ENCODE results near the gene LTC4S.

DNA sequence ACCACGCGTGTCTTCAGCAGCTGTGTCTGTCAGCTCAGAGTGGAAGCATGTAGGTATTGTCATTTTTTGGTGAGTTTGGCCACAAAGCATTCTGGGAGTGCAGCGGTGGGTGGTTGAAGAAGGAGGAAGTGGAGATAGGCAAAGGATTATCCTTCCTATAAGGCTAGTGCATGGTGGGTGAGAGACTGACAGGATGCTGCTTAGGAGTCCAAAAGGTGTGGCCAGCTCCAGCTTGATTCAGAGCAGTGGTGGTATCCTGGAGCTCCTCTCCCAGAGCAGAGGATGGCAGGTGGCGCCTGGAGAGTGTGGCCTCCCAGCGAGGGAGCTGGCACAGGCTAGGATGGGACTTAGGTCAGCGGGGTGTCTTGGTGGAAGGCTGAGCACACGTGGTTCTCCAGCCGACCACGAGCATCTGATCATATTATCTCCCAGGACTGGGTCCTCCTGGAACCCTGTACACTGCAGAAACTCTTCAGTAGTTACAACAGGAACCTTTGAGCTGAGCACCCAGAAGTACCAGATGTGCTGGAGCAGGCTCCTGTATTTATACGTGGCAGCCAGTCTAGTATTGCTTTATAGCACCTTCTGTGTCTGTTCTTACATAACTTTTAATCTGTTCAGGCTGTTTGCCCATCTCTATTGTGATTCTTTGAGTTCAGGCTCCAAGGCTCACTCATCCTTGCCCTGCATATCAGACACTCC is 31.6 kb upstream of the LTC4S start:
- TF ChIP-seq, protein P1, sequence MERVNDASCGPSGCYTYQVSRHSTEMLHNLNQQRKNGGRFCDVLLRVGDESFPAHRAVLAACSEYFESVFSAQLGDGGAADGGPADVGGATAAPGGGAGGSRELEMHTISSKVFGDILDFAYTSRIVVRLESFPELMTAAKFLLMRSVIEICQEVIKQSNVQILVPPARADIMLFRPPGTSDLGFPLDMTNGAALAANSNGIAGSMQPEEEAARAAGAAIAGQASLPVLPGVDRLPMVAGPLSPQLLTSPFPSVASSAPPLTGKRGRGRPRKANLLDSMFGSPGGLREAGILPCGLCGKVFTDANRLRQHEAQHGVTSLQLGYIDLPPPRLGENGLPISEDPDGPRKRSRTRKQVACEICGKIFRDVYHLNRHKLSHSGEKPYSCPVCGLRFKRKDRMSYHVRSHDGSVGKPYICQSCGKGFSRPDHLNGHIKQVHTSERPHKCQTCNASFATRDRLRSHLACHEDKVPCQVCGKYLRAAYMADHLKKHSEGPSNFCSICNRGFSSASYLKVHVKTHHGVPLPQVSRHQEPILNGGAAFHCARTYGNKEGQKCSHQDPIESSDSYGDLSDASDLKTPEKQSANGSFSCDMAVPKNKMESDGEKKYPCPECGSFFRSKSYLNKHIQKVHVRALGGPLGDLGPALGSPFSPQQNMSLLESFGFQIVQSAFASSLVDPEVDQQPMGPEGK (CRISPR knock-in tag; IDR thresholded peaks at IDR 0.05; ENCODE audit: borderline replicate concordance): no peak
- TF ChIP-seq RARB (CRISPR knock-in tag; IDR thresholded peaks at IDR 0.05) (no peak), ISL1 (CRISPR knock-in tag; IDR thresholded peaks at IDR 0.05) (no peak), ARNTL (CRISPR knock-in tag; IDR thresholded peaks at IDR 0.05; ENCODE audit: borderline replicate concordance, low read depth) (no peak), ZC3H10 (CRISPR knock-in tag; IDR thresholded peaks at IDR 0.05) (no peak), ZFP30 (CRISPR knock-in tag; IDR thresholded peaks at IDR 0.05) (no peak)
- TF ChIP-seq, protein P2, sequence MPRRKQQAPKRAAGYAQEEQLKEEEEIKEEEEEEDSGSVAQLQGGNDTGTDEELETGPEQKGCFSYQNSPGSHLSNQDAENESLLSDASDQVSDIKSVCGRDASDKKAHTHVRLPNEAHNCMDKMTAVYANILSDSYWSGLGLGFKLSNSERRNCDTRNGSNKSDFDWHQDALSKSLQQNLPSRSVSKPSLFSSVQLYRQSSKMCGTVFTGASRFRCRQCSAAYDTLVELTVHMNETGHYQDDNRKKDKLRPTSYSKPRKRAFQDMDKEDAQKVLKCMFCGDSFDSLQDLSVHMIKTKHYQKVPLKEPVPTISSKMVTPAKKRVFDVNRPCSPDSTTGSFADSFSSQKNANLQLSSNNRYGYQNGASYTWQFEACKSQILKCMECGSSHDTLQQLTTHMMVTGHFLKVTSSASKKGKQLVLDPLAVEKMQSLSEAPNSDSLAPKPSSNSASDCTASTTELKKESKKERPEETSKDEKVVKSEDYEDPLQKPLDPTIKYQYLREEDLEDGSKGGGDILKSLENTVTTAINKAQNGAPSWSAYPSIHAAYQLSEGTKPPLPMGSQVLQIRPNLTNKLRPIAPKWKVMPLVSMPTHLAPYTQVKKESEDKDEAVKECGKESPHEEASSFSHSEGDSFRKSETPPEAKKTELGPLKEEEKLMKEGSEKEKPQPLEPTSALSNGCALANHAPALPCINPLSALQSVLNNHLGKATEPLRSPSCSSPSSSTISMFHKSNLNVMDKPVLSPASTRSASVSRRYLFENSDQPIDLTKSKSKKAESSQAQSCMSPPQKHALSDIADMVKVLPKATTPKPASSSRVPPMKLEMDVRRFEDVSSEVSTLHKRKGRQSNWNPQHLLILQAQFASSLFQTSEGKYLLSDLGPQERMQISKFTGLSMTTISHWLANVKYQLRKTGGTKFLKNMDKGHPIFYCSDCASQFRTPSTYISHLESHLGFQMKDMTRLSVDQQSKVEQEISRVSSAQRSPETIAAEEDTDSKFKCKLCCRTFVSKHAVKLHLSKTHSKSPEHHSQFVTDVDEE (CRISPR knock-in tag; IDR thresholded peaks at IDR 0.05): no peak
- TF ChIP-seq, protein P3, sequence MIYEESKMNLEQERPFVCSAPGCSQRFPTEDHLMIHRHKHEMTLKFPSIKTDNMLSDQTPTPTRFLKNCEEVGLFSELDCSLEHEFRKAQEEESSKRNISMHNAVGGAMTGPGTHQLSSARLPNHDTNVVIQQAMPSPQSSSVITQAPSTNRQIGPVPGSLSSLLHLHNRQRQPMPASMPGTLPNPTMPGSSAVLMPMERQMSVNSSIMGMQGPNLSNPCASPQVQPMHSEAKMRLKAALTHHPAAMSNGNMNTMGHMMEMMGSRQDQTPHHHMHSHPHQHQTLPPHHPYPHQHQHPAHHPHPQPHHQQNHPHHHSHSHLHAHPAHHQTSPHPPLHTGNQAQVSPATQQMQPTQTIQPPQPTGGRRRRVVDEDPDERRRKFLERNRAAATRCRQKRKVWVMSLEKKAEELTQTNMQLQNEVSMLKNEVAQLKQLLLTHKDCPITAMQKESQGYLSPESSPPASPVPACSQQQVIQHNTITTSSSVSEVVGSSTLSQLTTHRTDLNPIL (CRISPR knock-in tag; IDR thresholded peaks at IDR 0.05; ENCODE audit: low read depth): no peak
- TF ChIP-seq, protein P4, sequence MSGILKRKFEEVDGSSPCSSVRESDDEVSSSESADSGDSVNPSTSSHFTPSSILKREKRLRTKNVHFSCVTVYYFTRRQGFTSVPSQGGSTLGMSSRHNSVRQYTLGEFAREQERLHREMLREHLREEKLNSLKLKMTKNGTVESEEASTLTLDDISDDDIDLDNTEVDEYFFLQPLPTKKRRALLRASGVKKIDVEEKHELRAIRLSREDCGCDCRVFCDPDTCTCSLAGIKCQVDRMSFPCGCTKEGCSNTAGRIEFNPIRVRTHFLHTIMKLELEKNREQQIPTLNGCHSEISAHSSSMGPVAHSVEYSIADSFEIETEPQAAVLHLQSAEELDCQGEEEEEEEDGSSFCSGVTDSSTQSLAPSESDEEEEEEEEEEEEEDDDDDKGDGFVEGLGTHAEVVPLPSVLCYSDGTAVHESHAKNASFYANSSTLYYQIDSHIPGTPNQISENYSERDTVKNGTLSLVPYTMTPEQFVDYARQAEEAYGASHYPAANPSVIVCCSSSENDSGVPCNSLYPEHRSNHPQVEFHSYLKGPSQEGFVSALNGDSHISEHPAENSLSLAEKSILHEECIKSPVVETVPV (CRISPR knock-in tag; IDR thresholded peaks at IDR 0.05): no peak

Data from SK-N-SH treated with all-trans-retinoic acid at 6 μM for 48 hours (cell line).